ENCODE measurements around the gene BCL11B.

Gene BCL11B

GRCh38 chr14:99271951-99272631 lies at the start of gene BCL11B:
BCL11B (minus strand) TSS chr14:99272197; CDS start chr14:99271218, 979 bp downstream.
- H3K9me3 Mint-ChIP-seq: no peaks in the 10 kb centered on the region
- peak within 1 kb of the TSS; percentile 75 to 84 for H3K4me3 Mint-ChIP-seq
- H3K4me1 Mint-ChIP-seq: peaks cover 17 to 41% of the 10 kb centered on the region in 2 donors
- peaks cover 61 to 78% of the 10 kb centered on the region in 2 donors for H3K27me3 Mint-ChIP-seq
- peak within 1 kb of the TSS; percentile 86 for H3K27ac Mint-ChIP-seq
- peak; percentile 40 for DNase-seq
- H3K36me3 Mint-ChIP-seq: peaks cover 5% of the 10 kb centered on the region in 2 donors
- ATAC-seq (replicated peaks): peak; percentile 78 to 90

- Mint-ChIP-seq H3K9me3 (peaks cover 2 to 4% of the 10 kb centered on the region in 2 donors), H3K27me3 (peaks cover 11 to 14% of the 10 kb centered on the region in 2 donors), H3K27ac (no peak overlapping the region), H3K36me3 (no peaks in the 10 kb centered on the region), H3K4me1 (peaks cover 2 to 5% of the 10 kb centered on the region in 2 donors), H3K4me3 (no peak overlapping the region)
- peak in 1 of 2 donors; percentile 15 for ATAC-seq (replicated peaks)
- DNase-seq: no peak
Observed at GRCh38 chr14:99321236-99321925, 49.4 kb upstream of the BCL11B start.

DNA sequence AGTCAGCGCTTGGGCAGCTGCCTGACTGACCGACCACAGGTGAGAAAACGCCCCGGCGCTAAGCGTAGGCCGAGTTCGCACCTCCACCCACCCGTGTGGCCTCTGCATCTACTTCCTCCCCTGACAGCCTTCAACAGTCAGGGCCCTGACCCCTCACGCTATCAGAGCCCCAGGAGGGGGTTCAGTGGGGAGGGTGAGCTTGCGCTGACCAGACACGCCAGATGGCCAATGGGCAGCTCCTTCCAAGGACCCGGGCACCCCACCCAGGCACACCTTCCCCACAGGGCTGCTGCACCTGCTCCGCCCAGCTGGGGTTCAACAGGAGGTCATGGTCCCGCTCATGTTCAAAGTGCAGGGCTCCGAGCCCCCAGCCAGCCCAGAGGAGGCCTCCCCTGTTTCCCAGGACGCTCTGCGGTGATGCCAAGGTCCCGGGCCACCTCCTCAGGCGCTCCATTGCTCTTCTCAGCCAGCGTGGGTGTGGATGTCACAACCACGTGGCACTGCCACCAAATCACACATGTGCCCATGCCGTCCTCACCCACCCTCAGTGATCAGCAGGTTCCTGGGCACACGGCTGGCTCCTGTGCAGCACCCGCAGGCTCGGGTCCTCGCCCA lies 48.7 kb upstream of the BCL11B start:
- no peak overlapping the region for H3K27ac Mint-ChIP-seq
- H3K9me3 Mint-ChIP-seq: peaks cover 0 to 4% of the 10 kb centered on the region in 2 donors
- peaks cover 5 to 14% of the 10 kb centered on the region in 2 donors for H3K27me3 Mint-ChIP-seq
- peaks cover 2 to 5% of the 10 kb centered on the region in 2 donors for H3K4me1 Mint-ChIP-seq
- no peak overlapping the region for H3K4me3 Mint-ChIP-seq
- no peaks in the 10 kb centered on the region for H3K36me3 Mint-ChIP-seq
- ATAC-seq (replicated peaks) (no peak), DNase-seq (no peak)

GRCh38 chr14:99320105-99320572 lies 48.1 kb upstream of the BCL11B start:
- DNase-seq: peak; percentile 35
- H3K9me3 Mint-ChIP-seq: peaks cover 0 to 4% of the 10 kb centered on the region in 2 donors
- peaks cover 2 to 5% of the 10 kb centered on the region in 2 donors for H3K4me1 Mint-ChIP-seq
- no peaks in the 10 kb centered on the region for H3K36me3 Mint-ChIP-seq
- peak; percentile 80 to 83 for ATAC-seq (replicated peaks)
- peaks cover 5 to 14% of the 10 kb centered on the region in 2 donors for H3K27me3 Mint-ChIP-seq
- no peak overlapping the region for H3K4me3 Mint-ChIP-seq
- no peak overlapping the region for H3K27ac Mint-ChIP-seq

DNA sequence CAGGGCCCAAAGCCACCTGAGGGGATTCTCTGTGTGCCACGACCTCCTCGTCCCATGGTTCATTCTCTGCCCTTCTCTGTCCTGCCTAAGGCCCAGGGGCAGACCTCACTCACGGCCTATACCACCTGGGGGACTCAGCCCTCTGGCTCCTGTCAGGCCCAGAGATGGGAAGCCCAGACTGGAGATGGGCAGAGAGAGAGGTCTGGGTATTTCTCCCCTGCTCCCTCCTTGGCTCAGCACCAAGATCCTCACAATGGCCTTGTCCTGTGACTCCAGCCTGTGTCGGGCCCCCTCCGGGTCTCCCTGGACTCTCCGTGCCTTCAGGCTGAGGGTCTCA lies 46.9 kb upstream of the BCL11B start:
- peaks cover 5 to 20% of the 10 kb centered on the region in 2 donors for H3K27me3 Mint-ChIP-seq
- no peak for DNase-seq
- no peak for ATAC-seq (replicated peaks)

DNA sequence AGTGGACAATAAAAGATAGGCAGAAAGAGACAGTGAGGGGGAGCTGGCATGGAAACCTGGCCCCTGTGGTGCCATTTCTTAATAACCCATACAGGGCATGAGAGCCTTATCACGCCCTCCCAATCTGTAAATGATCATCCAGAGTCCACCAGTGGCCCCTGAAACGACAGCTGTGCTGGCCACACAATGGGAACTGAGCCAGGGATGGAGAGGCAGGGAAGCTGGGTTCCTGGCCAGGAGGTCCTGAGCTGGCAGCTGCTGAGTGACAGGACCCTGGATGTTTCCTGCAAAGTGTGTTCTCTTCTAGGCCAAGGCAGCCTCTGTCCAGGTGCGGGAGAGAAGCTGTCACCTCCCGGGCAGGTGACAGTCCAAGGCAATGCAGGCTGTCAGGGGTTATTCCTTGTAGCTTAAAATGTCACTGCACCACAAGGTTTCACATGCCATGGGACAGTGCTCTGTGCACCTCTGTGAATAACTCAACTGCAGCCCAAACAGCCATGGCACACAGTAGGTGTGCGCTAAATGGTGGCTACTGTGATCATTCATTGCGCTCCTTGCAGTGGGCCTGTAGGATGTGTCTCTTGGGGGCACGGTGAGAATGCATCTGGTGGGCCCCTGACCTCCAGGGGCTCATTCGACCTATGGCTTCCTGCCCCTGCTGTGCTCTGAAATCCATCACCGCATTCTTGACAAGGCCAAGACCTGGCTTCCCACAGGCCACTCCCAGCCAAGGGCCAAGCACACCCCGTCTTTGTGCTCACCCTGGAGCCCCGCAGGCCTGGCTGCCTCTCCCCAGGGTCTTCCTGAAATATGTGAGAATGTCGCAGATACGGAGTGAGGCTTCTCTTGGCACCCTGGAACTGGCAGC lies 46.3 kb upstream of the BCL11B start:
- Mint-ChIP-seq H3K36me3 (no peaks in the 10 kb centered on the region), H3K4me3 (no peak overlapping the region), H3K4me1 (peaks cover 2 to 5% of the 10 kb centered on the region in 2 donors), H3K27me3 (peaks cover 5 to 20% of the 10 kb centered on the region in 2 donors), H3K9me3 (peaks cover 0 to 4% of the 10 kb centered on the region in 2 donors), H3K27ac (no peak overlapping the region)
- no peak for DNase-seq
- ATAC-seq (replicated peaks): no peak

More for the DNA sequence above, 46.9 kb upstream of the BCL11B start:
- Mint-ChIP-seq H3K4me1 (peaks cover 2 to 5% of the 10 kb centered on the region in 2 donors), H3K4me3 (no peak overlapping the region), H3K36me3 (no peaks in the 10 kb centered on the region), H3K9me3 (peaks cover 0 to 4% of the 10 kb centered on the region in 2 donors), H3K27ac (no peak overlapping the region)

DNA sequence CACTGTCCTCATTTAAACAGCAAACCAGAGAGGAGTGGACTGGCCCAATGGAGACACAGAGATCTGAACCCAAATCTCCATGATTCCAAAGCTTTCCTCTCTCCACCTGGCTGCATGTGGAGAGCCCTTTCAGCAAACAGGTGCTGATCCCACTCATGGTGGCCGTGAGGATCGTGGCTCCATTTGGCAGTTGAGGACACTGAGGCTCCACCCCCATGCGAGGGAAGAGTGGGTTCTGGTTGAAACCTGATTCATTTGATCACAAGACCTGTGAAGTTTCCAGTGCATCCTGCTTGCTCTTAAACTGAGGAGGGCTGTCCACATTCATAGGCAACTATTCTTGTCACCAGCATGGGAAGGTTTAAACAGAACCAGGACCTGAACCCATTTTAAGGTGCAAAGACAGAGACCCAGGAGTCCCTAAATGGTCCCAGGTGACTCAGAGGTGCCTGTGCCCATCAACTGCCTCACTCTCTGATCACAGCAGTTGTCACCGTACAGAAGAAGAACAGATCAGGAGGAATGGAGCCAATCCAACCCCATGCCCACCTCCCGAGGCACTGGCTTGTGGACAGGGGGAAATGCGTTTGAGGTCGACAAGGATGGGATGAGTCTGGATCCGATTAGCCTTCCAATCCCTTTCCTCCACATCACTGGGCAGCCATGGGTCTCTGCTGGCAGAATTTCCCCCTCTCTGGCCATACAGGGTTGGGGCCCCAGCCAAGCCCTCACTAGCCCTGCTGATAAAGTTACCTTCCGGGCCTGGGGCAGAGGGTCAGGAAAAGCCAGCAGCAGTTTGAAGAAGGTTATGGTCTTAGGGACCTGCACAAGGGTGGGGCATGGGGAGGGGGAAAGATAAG lies 45.5 kb upstream of the BCL11B start:
- H3K4me3 Mint-ChIP-seq: no peak overlapping the region
- peaks cover 0 to 4% of the 10 kb centered on the region in 2 donors for H3K9me3 Mint-ChIP-seq
- no peaks in the 10 kb centered on the region for H3K36me3 Mint-ChIP-seq
- H3K27me3 Mint-ChIP-seq: peaks cover 8 to 20% of the 10 kb centered on the region in 2 donors
- peaks cover 2 to 5% of the 10 kb centered on the region in 2 donors for H3K4me1 Mint-ChIP-seq
- DNase-seq (no peak), ATAC-seq (replicated peaks) (no peak)
- no peak overlapping the region for H3K27ac Mint-ChIP-seq

DNA sequence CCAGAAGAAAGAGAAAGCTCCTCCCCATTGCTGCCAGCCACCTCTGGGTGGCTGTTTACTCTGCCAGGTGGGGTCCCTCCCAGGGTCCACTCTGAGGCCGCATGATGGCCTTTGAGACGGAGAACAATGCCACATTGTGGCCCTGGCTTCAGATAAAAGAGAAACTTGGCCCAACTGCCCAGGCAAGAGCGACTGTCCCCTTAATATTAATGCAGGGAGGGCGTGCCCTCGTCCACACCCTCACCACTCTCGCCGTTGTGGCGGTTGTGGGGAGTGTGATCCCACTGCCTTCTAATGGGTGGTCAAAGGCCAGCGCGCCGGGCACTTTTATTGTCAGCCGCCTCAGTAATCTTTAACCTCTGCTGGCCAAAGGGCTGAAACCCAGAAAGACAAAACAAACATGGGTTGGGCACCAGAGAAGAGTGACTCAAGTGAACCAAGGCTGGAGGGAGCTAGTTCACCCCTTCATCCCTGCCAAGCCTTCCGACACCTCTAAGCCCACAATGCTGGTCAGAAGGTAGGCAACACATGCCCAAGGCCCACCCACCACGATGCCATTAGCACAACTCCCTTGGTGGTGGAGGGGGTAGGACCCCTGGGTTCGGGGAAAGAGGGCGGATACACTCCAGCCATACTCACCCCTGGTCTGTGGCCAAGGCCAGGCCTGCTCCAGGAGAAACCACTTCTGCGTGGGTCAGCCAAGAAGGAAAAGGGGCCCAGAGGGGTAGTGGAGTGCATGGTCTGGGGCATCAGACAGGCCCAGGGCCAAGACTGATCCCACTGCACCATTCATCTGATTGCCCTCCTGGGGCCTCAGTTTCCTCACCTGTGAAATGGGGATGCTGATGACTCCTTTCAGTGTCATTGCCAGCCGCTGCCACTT lies 44.5 kb upstream of the BCL11B start:
- Mint-ChIP-seq H3K27me3 (peaks cover 14 to 19% of the 10 kb centered on the region in 2 donors), H3K36me3 (no peaks in the 10 kb centered on the region), H3K4me1 (peaks cover 2 to 5% of the 10 kb centered on the region in 2 donors), H3K27ac (no peak overlapping the region), H3K4me3 (no peak overlapping the region), H3K9me3 (peaks cover 0 to 7% of the 10 kb centered on the region in 2 donors)
- DNase-seq (no peak), ATAC-seq (replicated peaks) (no peak)

GRCh38 chr14:99315197-99315596 lies 43.2 kb upstream of the BCL11B start:
- Mint-ChIP-seq H3K27me3 (peaks cover 18% of the 10 kb centered on the region in 2 donors), H3K36me3 (peaks cover 0 to 4% of the 10 kb centered on the region in 2 donors), H3K4me3 (no peak overlapping the region), H3K27ac (no peak overlapping the region), H3K9me3 (peaks cover 5 to 15% of the 10 kb centered on the region in 2 donors), H3K4me1 (peaks cover 2 to 3% of the 10 kb centered on the region in 2 donors)
- ATAC-seq (replicated peaks) (no peak), DNase-seq (no peak)

- no peak for DNase-seq
- H3K9me3 Mint-ChIP-seq: peaks cover 5 to 16% of the 10 kb centered on the region in 2 donors
- H3K4me3 Mint-ChIP-seq: no peak overlapping the region
- no peaks in the 10 kb centered on the region for H3K4me1 Mint-ChIP-seq
- peaks cover 0 to 4% of the 10 kb centered on the region in 2 donors for H3K36me3 Mint-ChIP-seq
- H3K27me3 Mint-ChIP-seq: peaks cover 15 to 19% of the 10 kb centered on the region in 2 donors
- no peak overlapping the region for H3K27ac Mint-ChIP-seq
- no peak for ATAC-seq (replicated peaks)
Observed at GRCh38 chr14:99314623-99315022, 42.6 kb upstream of the BCL11B start.

DNA sequence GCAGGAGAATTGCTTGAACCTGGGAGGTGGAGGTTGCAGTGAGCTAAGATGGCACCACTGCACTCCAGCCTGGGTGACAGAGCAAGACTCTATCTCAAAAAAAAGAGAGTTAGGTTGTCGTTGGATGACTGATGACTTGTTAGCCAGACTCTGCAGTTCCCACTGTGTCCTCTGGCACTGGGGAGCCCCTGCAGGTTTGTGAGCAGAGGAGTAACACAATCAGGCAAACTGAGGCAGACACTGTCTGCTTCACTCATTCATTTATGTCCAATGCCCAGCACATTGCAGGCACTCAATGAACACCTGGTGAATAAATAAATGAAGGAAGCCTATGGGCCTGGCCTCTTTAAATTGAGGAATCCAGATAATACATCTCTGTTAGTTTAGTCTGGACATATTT lies 41.2 kb upstream of the BCL11B start:
- no peaks in the 10 kb centered on the region for H3K4me1 Mint-ChIP-seq
- H3K27me3 Mint-ChIP-seq: peaks cover 14 to 15% of the 10 kb centered on the region in 2 donors
- DNase-seq (no peak), ATAC-seq (replicated peaks) (no peak)
- H3K27ac Mint-ChIP-seq: no peak overlapping the region
- H3K4me3 Mint-ChIP-seq: no peak overlapping the region
- H3K36me3 Mint-ChIP-seq: peaks cover 0 to 4% of the 10 kb centered on the region in 2 donors
- peaks cover 6 to 16% of the 10 kb centered on the region in 2 donors for H3K9me3 Mint-ChIP-seq

- Mint-ChIP-seq H3K9me3 (peaks cover 6 to 16% of the 10 kb centered on the region in 2 donors), H3K27ac (no peak overlapping the region), H3K27me3 (peaks cover 14 to 15% of the 10 kb centered on the region in 2 donors), H3K4me1 (no peaks in the 10 kb centered on the region), H3K36me3 (peaks cover 0 to 4% of the 10 kb centered on the region in 2 donors), H3K4me3 (no peak overlapping the region)
- ATAC-seq (replicated peaks) (no peak), DNase-seq (no peak)
Observed at GRCh38 chr14:99312106-99312505, 40.1 kb upstream of the BCL11B start.
